SU-DHL-6 (cell line): ENCODE measurements around the gene SLC2A1.

Experiments used
- CTCF ChIP-seq: fragments of 200-600 bp; sonication (generic); IDR thresholded peaks from one replicate; pipeline ENCODE4 v1.5.1; 2017; ENCODE audit warnings: antibody characterized with exemption, mild to moderate bottlenecking, low read length, moderate library complexity; ENCODE audit not compliant: insufficient read depth, poor library complexity, severe bottlenecking
- EZH2phosphoT487 ChIP-seq: fragments of 200-600 bp; sonication (generic), shearing (Covaris generic); conservative IDR thresholded peaks from 2 replicates; pipeline ENCODE4 v1.6.1; 2018; ENCODE audit warnings: mild to moderate bottlenecking, antibody characterized with exemption, low read length, moderate library complexity, mixed read lengths

GRCh38 chr1:42947117-42947516 lies 11.6 kb downstream of the SLC2A1 start:
- TF ChIP-seq CTCF (no peak), EZH2phosphoT487 (no peak)
